Peyer's patch (tissue), 4 donors: ENCODE measurements around the gene PRDX5. TPM values are rescaled to one million over a fixed set of nuclear protein-coding genes. Genes with fewer than 3 reads are reported as not detected.

Experiments used
- DNase-seq, 3 donors: peaks; one replicate each; pipeline ENCODE4 v3.0.0-alpha.2; 2017 to 2019
- H3K27ac ChIP-seq, 4 donors: fragments of 200-600 bp; sonication (generic); one replicate each; pipeline ENCODE4 v1.5.1; 2016 to 2019
- H3K27me3 ChIP-seq, 2 donors: fragments of 200-600 bp; sonication (generic); one replicate each; pipeline ENCODE4 v1.5.1; 2019
- H3K36me3 ChIP-seq, 3 donors: fragments of 200-600 bp; sonication (generic); one replicate each; pipeline ENCODE4 v1.5.1; 2016 to 2019
- H3K4me1 ChIP-seq, 4 donors: fragments of 200-600 bp; sonication (generic); one replicate each; pipeline ENCODE4 v1.5.1; 2016 to 2019
- H3K4me3 ChIP-seq, 4 donors: fragments of 200-600 bp; sonication (generic); 1 replicate in 3 of 4; 2 replicates in 1 of 4; pipeline ENCODE4 v1.5.1; 2016 to 2019; ENCODE audit warnings: mild to moderate bottlenecking in 1 of 4
- H3K9me3 ChIP-seq, 4 donors: fragments of 200-600 bp; sonication (generic); one replicate each; pipeline ENCODE4 v1.5.1; 2016 to 2019; ENCODE audit warnings: mild to moderate bottlenecking in 1 of 4
- CTCF ChIP-seq, 6 experiments: fragments of 450-650 bp in 4 of 6; fragments of 200-600 bp in 2 of 6; sonication (generic) in 1 of 6; IDR thresholded peaks; one replicate each; pipeline ENCODE4 v1.5.1; 2017 to 2019; ENCODE audit warnings: antibody characterized with exemption in 6 of 6, mild to moderate bottlenecking in 3 of 6, moderate library complexity in 1 of 6
- POLR2A ChIP-seq, 2 donors: fragments of 450-650 bp; IDR thresholded peaks; one replicate each; pipeline ENCODE4 v1.5.1; 2017; ENCODE audit warnings: antibody characterized with exemption in 2 of 2, mild to moderate bottlenecking in 2 of 2, moderate library complexity in 2 of 2
- small RNA-seq, 2 donors: library from RNA; depleted of rRNA; stranded (forward); fragments of <200 nt; gene quantifications; one replicate each; pipeline ENCODE3, GENCODE V24; 2016
- total RNA-seq, 4 donors: library from RNA; depleted of rRNA; stranded (reverse); fragments of >200 nt; gene quantifications; one replicate each; pipeline ENCODE4 v1.1.0, GENCODE V29; 2016

The PRDX5 gene
- total RNA-seq, 4 donors from 2014 or later, result 202 to 345 (median 268) TPM

- Histone ChIP-seq H3K4me3 (no peak overlapping the region), H3K27me3 (no peaks in the 10 kb centered on the region), H3K27ac (no peak overlapping the region), H3K9me3 (no peaks in the 10 kb centered on the region), H3K4me1 (no peaks in the 10 kb centered on the region), H3K36me3 (peaks cover 0 to 53% (median 0%) of the 10 kb centered on the region in 3 donors)
- no peak for DNase-seq
- TF ChIP-seq CTCF (IDR thresholded peaks at IDR 0.05), result no peak
- no peak for TF ChIP-seq POLR2A (IDR thresholded peaks at IDR 0.05)
These were observed 53.3 kb downstream of the PRDX5 start for GRCh38 chr11:64371201-64371600.

Small RNAs within 50 kb of the gene (small RNA-seq; reads per million reads assigned to genes)
- 0 reads per million in 2 donors for gene MIR1237
- 0.45 to 0.47 reads per million in 2 donors for gene MIR7155
- 0 reads per million in 2 donors for gene RF00019

Other genes with a start within 250 kb of the PRDX5 start
- 10 to 100 TPM; 17.1 to 30.0 (median 29.3) TPM for gene MACROD1, start 152.0 kb upstream of the PRDX5 start, total RNA-seq
- gene STIP1, start 131.9 kb upstream of the PRDX5 start, total RNA-seq, result 100 to 1,000 TPM in 1 of 4 donors, 10 to 100 TPM in 3; 50.3 to 106 (median 67.0) TPM
- 10 to 100 TPM; 15.1 to 94.1 (median 23.2) TPM for gene FERMT3, start 111.4 kb upstream of the PRDX5 start, total RNA-seq
- 10 to 100 TPM; 82.5 to 90.2 (median 87.4) TPM for gene TRPT1, start 91.9 kb upstream of the PRDX5 start, total RNA-seq
- gene NUDT22, start 91.8 kb upstream of the PRDX5 start, total RNA-seq, result 100 to 1,000 TPM; 145 to 190 (median 156) TPM
- gene DNAJC4, start 87.6 kb upstream of the PRDX5 start, total RNA-seq, result 10 to 100 TPM; 42.9 to 95.0 (median 80.3) TPM
- gene VEGFB, start 83.5 kb upstream of the PRDX5 start, total RNA-seq, result 10 to 100 TPM; 21.7 to 66.8 (median 42.5) TPM
- gene FKBP2, start 77.0 kb upstream of the PRDX5 start, total RNA-seq, result 100 to 1,000 TPM in 1 of 4 donors, 10 to 100 TPM in 3; 46.2 to 101 (median 94.0) TPM
- 100 to 1,000 TPM in 1 of 4 donors, 10 to 100 TPM in 3; 78.7 to 101 (median 99.0) TPM for gene PPP1R14B, start 71.2 kb upstream of the PRDX5 start, total RNA-seq
- gene PLCB3, start 66.6 kb upstream of the PRDX5 start, total RNA-seq, result 100 to 1,000 TPM; 196 to 453 (median 359) TPM
- gene BAD, start 33.5 kb upstream of the PRDX5 start, total RNA-seq, result 10 to 100 TPM; 57.4 to 91.8 (median 63.7) TPM
- gene GPR137, start 32.3 kb upstream of the PRDX5 start, total RNA-seq, result 10 to 100 TPM in 3 of 4 donors, 1 to 10 TPM in 1; 5.8 to 49.7 (median 26.3) TPM
- gene KCNK4, start 26.8 kb upstream of the PRDX5 start, total RNA-seq, result not detected
- 1 to 10 TPM in 1 of 4 donors, not detected in 3; 9.9 TPM for gene CATSPERZ, start 17.8 kb upstream of the PRDX5 start, total RNA-seq
- gene ESRRA, start 12.6 kb upstream of the PRDX5 start, total RNA-seq, result 100 to 1,000 TPM; 151 to 460 (median 341) TPM
- 100 to 1,000 TPM in 1 of 4 donors, 10 to 100 TPM in 3; 55.3 to 163 (median 63.1) TPM for gene TRMT112, start 562 bp upstream of the PRDX5 start, total RNA-seq
- 10 to 100 TPM; 31.7 to 99.0 (median 43.9) TPM for gene CCDC88B, start 22.1 kb downstream of the PRDX5 start, total RNA-seq
- 10 to 100 TPM; 27.8 to 95.7 (median 40.1) TPM for gene RPS6KA4, start 41.0 kb downstream of the PRDX5 start, total RNA-seq
- gene SLC22A11, start 237.8 kb downstream of the PRDX5 start, total RNA-seq, result not detected